GM19452 (cell line): ENCODE data around the gene PIK3IP1.

Experiments used
- ATAC-seq: cut with Tn5 transposase; IDR thresholded peaks from one replicate; pipeline ENCODE4 v1.9.1; 2021; ENCODE audit not compliant: unreplicated experiment

The PIK3IP1 gene

DNA sequence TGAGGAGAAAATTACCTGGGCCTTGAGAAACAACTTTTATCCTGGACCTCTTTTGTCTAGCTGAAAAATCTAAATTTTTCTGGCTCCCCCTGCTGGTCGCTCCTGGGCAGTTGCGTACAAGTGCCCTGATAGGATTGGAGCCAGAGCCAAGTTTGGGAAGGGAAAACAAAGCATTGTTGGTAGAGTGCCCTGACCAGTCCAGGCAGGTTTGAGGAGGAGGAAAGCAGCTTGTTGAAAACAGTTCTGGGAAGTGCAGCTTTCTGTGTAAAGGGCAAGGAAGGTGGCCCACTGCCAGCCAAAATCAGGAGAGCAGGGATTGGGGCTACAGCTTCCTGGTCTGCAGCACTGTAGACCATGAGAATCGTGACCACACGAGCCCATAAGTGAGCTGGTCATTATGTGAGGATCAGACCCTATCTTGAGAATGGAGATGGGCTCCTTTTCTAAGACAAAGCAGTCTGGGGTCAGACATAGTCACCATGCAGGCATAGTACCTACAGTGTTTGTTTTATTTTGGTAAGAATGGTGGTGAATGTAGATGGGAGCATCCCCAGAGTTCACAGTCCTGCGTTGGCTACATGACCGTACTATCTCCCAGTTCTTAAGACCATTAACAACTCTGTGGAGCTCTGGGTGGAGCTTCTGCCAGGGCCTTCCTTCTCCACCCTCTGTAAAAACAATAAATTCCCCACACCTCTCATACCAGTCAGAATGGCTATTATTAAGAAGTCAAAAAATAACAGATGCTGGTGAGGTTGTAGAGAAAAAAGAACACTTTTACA, 21.3 kb upstream of the PIK3IP1 start:
- ATAC-seq = no peak

DNA sequence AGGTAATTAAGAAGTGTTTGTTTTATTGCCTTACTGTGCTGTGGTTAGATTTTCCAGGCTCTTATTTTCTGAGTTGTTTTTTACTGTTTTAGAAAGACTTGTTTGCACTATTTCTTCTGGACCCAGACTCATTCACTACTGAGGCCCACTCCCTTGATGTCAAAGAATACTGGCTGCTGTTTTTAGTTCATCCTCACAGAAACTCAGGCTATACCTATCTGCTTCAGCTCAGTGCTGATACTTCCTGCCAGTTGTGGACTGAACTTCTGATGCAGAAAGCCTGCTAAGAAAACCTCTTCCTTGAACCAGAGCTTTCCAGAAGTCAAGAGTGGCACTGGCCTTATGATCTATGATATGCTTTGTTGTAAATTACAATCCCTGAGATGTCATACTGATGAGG, 15.9 kb upstream of the PIK3IP1 start:
- ATAC-seq = no peak

DNA sequence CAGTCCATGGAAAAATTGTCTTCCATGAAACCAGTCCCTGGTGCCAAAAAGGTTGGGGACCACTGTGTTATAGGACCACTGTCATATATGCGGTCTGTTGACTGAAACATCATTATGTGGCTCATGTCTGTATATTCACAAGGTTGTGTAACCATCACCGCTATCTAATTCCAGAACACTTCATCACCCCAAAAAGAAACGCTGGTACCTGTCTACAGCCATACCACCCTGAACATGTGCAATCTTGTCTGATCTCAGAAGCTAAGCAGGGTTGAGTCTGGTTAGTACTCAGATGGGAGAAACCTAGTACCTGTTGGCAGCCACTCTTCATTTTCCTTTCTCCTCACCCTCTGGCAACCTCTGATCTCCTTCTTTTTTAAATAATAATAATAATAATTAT, 12.9 kb upstream of the PIK3IP1 start:
- ATAC-seq = no peak

DNA sequence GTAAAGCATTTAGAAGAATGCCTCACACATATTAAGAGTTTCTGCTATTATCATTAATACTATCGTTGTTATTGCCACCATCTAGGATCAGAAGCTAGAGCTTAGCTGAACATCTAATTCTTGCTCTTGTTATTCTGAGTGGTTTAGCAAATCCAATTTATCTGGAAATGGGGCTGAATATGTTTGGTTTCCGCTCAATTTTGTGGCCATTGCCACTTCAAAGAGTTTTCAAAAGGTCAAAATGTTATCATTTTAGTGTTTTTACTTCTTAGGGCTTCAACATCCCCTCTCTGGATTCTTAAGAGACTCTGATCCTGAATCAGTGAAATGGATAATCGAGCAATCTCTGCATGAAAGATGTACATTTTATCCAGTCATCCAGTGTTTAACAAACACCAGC, 10.2 kb upstream of the PIK3IP1 start:
- ATAC-seq = no peak

DNA sequence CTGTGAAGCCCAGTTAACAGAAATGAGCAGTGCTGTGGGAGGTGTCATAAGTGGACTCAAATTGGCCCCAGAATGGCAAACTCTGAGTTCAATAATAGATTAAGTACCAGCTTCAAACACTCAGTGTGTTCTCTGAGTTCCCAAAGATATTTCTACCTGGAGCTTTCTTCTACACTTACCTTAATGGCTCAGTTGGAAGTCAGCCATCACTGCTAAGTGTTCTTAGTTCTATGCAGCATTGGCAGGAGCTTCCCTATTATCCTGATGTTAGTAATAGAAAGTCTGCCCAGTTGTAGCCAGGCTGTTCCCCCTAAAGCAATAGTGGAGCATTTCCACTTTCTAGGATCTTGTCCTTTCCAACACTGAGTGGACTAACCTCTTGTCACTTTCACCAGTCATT, 9.7 kb upstream of the PIK3IP1 start:
- no peak for ATAC-seq

DNA sequence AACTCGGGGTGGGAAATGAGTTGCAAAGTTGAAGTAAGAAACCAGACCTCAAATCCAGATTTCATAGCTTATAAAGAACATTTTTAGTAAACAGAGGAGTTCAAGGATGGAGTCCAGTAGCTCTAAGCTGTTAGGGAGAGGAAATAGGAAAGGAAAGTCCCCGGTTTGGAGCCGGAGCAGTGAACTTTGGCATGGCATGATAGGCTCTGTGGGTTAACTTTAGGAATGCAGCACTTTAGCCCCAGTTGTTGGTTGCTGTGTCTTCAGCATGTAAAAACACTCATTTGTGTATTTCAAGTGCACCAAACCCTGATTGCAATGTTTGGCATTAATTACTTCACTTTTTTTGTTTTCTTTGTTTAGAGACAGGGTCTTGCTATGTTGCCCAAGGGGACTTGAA, 8.6 kb upstream of the PIK3IP1 start:
- ATAC-seq = no peak

DNA sequence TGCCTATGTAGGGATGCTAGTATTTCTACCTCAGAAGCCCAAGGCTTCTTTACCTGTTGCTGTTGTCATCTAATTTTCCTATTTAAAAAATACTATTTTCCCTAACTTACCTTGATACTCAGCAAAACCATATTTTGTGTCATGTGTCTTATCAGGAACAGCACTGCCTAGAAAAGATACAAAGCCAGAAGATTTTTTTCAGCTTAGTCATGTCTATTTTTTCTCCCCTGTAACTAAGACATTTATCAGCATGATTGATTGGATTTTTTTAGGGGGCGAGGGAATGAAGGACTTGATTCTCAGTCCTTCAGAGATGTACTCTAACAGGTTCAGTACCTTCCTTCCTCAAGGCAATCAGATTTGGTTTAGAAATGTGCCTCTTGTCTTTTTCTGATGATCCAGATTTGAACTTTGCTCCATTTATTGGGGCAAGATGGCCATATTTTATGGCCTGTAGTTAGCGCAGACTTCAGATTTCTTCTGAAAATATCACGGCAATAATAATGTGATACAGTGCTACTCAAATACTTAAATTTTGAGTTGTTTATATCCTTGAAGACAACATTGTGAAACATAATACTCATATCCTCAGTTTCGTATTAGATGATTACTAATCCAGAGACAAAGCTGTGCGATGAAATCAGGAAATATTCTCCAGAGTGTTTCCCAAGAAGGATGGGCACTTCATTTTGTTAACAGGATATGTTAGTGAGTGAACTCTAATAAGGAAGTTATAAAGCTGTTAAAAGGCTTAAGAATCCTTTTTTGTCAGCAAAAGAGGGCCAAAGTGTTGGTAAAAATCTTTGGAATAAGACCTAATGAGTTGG, 3.8 kb upstream of the PIK3IP1 start:
- no peak for ATAC-seq

DNA sequence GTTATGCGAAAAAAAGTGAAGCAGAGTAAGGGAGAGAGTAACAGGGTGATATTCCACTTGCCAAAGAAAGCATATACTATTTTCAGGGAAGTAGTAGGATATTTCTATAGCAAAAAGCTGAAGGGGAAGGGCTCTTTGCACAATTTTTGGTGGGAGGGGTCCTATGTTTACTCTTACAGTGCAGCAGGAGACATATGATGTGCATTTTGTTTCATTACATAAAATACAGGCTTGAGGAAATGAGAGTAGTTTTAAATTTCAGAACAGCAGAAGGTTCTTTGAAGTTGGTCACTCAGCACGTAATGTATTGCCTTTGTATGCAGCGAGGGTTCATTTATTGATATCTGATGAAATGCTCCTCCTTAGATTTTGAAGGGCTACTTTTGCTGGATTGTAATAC, 3.1 kb upstream of the PIK3IP1 start:
- no peak for ATAC-seq

DNA sequence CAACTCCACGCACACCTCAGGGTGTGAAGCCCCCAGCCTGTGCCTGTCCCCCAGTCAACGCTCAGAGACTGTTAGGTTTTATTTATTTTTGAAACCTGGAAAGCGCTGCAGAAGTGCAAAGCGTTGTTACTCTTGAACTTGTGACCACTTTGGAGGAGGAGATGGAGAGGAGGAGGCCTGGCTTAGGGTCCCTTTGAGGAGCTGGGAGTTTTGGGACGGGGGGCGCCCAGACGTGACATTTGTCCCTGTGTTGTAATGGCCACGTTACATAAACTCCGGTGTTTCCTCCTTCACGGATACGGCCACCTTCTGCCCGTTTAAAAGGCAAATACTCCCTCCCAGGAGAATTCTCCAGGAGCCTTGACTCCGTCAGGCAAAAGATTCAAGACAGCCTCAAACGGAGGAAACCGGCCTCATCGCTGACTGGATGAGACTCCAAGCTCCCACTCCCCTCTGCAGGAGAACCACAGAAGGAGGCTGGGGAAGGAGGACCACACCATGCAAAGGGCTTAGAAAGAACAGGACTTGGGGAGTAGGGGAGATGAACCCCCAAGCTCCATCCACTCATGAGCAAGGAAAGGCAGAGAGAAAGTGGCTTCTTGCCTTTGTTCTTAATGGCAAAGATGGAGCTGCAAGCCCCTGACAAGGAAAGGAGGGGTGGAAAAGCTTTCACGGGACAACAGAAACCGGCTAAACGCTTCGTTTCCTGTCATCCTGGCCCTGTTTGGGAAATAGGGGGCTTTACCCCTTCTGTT, 630 bp downstream of the PIK3IP1 start:
- ATAC-seq = no peak

DNA sequence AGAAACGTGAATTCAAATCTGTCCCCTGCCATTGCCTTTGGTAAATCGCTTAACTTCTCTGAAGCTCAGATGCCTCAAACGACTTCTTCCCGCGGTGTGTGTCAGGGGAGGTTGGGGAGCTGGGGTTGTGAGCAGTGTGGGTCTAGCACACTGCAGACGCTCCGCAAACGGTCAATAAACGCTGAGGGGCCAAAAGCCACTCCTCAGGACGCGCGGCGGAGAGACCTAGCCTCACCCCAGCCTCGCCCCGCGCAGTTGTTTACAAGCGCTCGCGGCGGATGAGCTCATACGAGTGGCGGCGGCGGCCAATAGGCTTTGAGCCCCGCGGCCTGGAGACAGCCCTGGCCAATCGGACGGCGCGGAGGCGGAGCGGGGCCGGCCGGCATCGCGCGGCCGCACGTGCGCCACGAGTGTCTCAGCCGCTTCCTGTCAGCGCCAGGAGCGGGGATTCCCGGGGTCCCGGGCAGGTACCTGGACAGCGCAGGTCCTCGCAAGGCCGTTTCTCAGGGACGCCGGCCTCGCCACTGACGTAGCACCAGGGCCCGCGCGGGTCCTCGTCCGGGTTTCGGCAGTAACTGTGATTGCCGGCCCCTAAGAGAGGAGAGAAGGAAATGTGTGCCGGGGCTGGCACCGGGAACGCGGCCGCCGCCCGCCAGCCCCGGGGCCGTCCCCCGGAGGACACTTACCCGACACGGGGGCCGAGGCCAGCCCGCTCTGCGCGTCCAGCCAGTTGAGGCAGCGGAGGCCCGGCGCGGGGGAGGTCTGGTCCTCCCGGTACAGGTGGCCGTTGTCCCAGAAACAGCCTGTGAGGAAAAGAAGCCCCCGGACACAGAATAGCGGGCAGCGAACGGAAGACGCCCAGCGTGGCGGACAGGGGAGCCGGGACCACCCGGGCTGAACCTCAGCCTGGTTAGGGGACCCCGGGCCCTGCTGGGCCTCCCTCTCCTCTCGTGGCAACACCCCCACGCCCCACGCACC, 1.5 kb downstream of the PIK3IP1 start:
- ATAC-seq = peak; percentile 82

DNA sequence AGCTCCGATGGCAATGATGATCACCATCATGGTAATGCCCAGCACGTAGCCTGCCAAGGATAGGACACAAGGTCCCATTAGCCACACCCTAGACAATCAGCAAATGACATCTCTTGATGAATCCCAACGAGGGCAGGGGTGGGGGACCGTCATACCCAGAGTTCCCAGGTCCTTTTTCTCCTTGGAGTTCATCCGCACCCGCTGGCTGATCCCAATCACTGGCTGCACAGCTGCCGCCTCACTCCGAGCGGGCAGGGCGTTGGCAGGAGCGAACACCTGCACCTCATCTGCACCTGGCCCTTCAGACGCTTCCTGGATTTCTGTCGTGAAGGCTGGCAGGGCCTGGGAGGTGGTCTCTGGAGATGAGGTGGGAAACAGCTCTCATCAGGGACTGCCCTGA, 2.9 kb downstream of the PIK3IP1 start:
- ATAC-seq = no peak

DNA sequence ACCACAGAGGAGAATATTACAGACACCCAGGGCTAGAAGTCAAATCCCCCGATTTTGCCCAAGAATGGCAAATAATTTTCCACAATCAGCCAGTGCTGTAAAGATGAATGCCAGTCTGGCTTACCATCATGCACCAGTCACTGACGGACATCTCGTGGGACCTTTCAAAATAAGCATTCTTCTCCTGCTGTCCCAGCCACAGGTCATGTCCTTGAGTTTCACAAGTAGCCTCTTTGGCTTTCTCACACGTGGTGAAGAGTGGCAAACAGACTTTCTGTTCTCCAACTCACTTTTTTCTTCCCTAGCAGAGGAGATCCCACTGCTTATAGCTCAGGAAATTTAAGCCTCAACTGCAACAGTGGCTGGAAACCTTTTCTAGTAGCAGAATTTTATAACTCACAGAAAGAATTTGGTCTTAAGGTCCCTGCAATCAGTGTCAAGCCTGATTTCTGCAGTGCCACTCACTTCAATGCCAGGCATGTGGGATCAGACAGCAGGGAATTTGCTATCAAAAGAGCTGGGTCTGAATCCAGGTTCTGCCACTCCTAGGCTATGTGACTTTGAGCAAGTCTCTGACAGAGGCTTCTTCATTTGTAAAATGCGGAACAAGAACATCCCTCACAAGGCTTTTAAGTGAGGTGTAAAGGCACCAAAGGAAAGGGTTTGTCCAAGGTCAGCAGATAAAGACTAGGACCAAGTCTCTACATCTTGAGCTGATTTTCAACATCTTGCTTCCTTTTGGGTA, 3.6 kb downstream of the PIK3IP1 start:
- ATAC-seq = no peak

DNA sequence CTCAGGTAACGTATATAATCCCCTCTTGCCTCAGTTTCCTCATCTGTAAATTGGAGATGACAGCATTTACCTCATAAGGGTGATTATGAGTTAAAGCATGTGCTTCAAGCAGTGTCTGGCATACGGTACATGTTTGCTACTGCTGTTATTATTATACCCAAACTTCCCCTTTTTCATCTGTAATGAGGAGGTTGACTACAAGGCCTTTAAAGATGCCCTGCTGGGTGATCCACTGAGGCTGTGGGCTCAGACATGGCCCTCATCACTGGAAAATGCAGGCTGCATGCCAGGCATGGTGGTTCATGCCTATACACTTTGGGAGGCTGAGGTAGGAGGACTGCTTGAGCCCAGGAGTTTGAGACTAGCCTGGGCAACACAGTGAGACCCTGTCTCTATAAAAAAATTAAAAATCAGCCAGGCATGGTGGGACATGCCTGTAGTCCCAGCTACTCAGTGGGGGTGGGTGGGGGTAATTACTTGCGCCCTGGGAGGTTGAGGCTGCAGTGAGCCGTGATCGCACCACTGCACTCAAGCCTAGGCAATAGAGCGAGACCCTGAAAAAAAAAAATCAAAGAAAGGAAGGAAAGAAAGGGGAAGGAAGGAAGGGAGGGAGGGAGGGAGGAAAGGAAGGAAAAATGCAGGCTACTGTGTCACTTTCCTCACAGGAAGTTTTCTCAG, 4.3 kb downstream of the PIK3IP1 start:
- no peak for ATAC-seq

DNA sequence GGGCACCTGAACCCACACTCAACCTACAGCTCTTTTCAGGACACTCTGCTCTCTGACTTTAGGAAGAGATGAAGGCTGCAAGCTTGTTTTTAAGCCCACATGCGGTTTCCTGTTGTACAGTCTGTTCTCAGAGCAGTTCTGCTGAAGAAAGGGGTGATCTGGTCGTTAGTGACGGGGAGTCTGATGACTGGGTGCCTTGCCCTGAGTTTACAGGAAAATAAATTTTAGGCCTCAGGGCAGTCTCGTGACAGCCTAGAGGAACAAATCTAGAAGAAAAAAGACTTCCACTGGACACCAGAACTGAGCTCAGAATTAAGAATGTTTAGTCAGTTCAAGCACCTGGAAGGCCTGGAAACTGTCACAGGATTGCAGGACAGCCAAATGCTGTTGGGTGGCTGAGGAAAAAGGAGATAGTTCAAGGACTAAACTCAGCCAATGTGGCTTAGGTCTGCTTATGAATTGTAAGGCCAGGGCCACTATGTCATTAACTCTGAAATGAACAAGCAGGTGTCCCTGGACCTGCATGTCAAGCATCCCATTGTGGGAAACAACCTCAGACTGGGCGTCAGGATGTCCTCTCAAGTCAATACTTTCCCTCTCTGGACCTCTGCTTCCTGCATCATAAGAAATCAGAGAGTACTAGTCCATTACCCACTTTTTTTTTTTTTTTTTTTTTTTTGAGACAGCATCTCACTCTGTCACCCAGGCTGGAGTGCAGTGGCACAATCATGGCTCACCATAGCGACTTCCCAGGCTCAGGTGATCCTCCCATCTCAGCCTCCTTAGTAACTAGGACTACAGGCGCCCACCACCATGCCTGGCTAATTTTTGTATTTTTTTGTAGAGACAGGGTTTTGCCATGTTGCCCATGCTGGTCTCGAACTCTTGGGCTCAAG, 5.7 kb downstream of the PIK3IP1 start:
- no peak for ATAC-seq

DNA sequence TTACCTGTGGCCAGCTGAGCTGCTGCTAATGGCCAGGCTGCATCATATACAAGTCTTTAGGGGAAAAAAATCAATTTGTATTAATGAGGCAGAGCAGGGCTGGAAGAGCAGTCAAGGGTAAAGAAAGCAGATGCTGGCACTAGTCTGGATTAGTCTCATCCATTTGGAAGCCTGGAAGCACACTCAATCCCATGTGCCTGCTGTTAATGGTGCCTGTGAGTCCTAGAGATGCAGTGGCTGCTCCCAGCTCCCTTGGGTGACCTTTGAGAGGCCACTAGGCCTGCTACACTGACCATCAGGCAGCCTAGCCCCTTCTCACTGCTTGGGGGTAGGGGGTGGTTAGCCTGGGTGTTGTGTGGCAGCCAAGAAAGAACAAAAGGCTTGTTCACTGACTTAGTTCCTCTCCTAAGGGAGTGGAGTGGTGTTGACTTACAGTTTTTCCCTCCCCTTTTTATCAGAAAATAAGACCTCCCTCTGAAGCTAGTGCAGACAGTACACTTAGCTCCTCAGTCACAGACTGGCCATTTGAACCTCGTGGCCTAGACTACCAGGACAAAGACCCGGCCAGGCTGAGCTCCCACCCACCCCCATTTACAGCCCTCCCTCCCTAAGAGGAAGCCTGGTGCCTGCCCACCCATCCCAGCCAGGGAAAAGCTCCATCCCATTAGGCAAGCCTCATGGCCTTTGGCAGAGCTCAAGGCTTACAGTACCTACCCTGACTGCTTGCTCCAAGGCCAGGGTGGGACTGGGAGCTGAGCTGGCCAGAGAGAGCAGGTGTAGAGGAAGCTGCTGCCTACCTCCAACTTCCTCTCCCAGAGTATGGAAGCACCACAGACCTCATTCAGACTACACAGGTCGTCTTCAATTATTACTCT, 7.8 kb downstream of the PIK3IP1 start:
- no peak for ATAC-seq

DNA sequence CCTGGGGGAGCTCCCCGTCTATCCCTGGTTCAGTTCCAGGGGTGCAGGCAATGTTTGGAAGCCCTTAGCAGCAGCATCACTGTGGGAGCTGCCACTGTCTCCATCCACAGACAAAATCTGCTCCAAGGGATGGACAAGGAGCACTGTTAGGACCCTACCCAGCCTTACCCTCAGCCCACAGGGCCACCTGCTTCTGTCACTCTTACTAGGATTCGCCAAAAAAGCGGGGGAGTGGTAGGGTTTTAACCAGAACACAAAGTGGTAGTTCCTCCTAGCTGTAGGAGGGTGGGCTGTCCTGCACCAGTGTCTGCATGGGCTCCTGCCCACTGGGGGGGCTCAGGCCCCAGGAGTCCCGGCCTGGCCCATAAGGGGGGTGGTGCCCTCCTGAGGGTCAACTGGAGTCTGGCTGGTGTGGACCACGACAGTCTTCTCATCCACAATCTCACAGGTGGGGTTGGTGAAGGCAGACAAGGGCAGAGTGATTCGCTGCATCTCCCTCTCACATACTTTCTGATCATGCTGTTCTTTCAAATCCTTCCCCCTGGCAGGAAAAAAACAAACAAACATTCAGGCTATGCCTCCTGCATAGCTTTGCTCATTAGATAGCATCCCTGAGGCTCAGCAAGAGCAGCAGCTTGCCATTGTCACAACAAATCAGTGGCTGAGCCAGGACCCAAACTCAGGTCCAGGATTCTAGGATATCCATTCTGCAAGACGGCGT, 9.4 kb downstream of the PIK3IP1 start:
- ATAC-seq = no peak

DNA sequence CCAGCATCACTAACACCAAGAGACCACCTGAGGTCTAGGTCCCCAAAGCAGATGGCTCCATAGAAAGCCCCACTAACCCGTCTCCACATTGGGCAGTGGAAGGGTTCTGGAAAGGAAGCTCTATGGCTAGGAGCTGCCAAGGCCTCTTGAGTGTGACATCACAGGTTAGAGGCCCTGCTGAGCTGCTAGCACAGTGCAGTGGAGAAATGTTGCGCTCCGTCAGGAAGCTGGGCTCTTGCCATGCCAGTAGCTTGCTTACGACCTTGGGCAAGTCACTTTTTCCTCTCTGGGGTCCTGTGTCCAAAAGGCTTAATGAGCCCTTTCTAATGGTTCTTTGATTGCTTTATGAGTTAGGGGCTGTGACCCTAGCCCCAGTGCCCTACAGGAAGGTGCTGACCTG, 10.6 kb downstream of the PIK3IP1 start:
- ATAC-seq = no peak
